Smooth muscle cell (in vitro differentiated cells): ENCODE results near the gene KRTDAP. TPM values are rescaled to one million over a fixed set of nuclear protein-coding genes. Genes with fewer than 3 reads are reported as not detected.

Source experiments
- DNase-seq: peaks from one replicate; lab custom pipeline; 2025; ENCODE audit not compliant: unreplicated experiment; lab: John Stamatoyannopoulos, UW
- H2AFZ ChIP-seq: fragments of 200-600 bp; sonication (generic); 2 replicates; pipeline ENCODE4 v1.6.0; 2016; ENCODE audit warnings: antibody characterized with exemption, low read depth, mild to moderate bottlenecking
- H3F3A ChIP-seq: fragments of 200-600 bp; sonication (generic); 2 replicates; pipeline ENCODE4 v1.6.0; 2017; ENCODE audit warnings: antibody characterized with exemption, low read depth
- H3K27ac ChIP-seq: fragments of 200-600 bp; sonication (generic); 2 replicates; pipeline ENCODE4 v1.5.1; 2016; ENCODE audit warnings: low read depth, mild to moderate bottlenecking
- H3K27me3 ChIP-seq: fragments of 200-600 bp; sonication (generic); 2 replicates; pipeline ENCODE4 v1.6.1; 2016; ENCODE audit warnings: low read depth, mild to moderate bottlenecking
- H3K36me3 ChIP-seq: fragments of 200-600 bp; sonication (generic); 2 replicates; pipeline ENCODE4 v1.5.1; 2016; ENCODE audit warnings: low read depth
- H3K4me1 ChIP-seq: fragments of 200-600 bp; sonication (generic); 2 replicates; pipeline ENCODE4 v1.5.1; 2016; ENCODE audit warnings: low read depth
- H3K4me2 ChIP-seq: fragments of 200-600 bp; sonication (generic); 2 replicates; pipeline ENCODE4 v1.6.0; 2016; ENCODE audit warnings: mild to moderate bottlenecking
- H3K4me3 ChIP-seq: fragments of 200-600 bp; sonication (generic); 2 replicates; pipeline ENCODE4 v1.5.1; 2016; ENCODE audit warnings: mild to moderate bottlenecking
- H3K79me2 ChIP-seq: fragments of 200-600 bp; sonication (generic); 2 replicates; pipeline ENCODE4 v1.6.0; 2016; ENCODE audit warnings: low read depth, mild to moderate bottlenecking
- H3K9ac ChIP-seq: fragments of 200-600 bp; sonication (generic); 2 replicates; pipeline ENCODE4 v1.6.0; 2016; ENCODE audit warnings: low read depth
- H3K9me3 ChIP-seq: fragments of 200-600 bp; sonication (generic); replicated peaks from 2 replicates; pipeline ENCODE4 v1.5.1; 2016; ENCODE audit warnings: low read depth
- H4K20me1 ChIP-seq: fragments of 200-600 bp; sonication (generic); 2 replicates; pipeline ENCODE4 v1.6.0; 2016; ENCODE audit warnings: low read depth
- WGBS: methylation state at CpG from one replicate; pipeline ENCODE4 v1.1.7; 2016; ENCODE audit warnings: low lambda C conversion rate; 5-methylcytosine and 5-hydroxymethylcytosine counted together
- polyA plus RNA-seq: library from polyadenylated mRNA; unstranded; fragments of >200 nt; fragmentation: Nextera tagmentation; extraction: Ambion mirVana; gene quantifications from 2 replicates; pipeline ENCODE4 v1.2.1, GENCODE V29; 2016
- total RNA-seq: library from RNA; depleted of rRNA; stranded (reverse); fragments of >200 nt; gene quantifications from 2 replicates; pipeline ENCODE4 v1.2.3, GENCODE V29; 2014
- TF ChIP-seq, protein P1 (sequence below): fragments of 200-600 bp; sonication (generic); IDR thresholded peaks from 2 replicates; pipeline ENCODE4 v1.5.1; 2017; ENCODE audit warnings: borderline replicate concordance, mild to moderate bottlenecking, antibody characterized with exemption; ENCODE audit not compliant: insufficient read depth, poor library complexity, severe bottlenecking

Gene KRTDAP
- total and polyA plus RNA-seq, 2 experiments from 2014 or later, result 68.3 to 298 TPM

DNA sequence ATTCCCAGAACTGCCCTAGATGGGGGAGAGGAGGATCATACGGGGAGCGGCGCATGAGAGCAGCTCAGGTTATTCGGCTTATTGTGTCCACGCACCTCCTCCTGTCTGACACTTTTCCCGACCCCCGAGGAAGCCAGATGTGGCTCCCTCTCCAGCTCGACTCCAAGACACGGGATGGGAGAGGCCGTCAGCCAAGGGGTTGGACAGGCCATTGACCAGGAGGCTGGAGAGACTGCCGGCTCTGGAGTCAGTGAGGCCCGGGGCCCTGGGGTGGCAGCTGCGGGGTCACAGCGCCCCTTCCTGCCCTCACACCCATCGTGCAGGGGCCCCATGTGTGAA, 20.3 kb upstream of the KRTDAP start:
- Histone ChIP-seq H3K79me2 (no peaks in the 10 kb centered on the region), H3K27me3 (peaks cover 8% of the 10 kb centered on the region), H3K9ac (no peak overlapping the region), H3K4me3 (peak overlapping the region; percentile 60), H3K27ac (no peak overlapping the region), H3F3A (no peaks in the 10 kb centered on the region), H3K4me2 (peak overlapping the region; percentile 85), H3K36me3 (no peaks in the 10 kb centered on the region), H2AFZ (peak overlapping the region; percentile 94), H4K20me1 (no peaks in the 10 kb centered on the region), H3K4me1 (peaks cover 7% of the 10 kb centered on the region), H3K9me3 (no peaks in the 10 kb centered on the region)
- DNase-seq, result no peak
- TF ChIP-seq, protein P1, sequence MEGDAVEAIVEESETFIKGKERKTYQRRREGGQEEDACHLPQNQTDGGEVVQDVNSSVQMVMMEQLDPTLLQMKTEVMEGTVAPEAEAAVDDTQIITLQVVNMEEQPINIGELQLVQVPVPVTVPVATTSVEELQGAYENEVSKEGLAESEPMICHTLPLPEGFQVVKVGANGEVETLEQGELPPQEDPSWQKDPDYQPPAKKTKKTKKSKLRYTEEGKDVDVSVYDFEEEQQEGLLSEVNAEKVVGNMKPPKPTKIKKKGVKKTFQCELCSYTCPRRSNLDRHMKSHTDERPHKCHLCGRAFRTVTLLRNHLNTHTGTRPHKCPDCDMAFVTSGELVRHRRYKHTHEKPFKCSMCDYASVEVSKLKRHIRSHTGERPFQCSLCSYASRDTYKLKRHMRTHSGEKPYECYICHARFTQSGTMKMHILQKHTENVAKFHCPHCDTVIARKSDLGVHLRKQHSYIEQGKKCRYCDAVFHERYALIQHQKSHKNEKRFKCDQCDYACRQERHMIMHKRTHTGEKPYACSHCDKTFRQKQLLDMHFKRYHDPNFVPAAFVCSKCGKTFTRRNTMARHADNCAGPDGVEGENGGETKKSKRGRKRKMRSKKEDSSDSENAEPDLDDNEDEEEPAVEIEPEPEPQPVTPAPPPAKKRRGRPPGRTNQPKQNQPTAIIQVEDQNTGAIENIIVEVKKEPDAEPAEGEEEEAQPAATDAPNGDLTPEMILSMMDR, result no peak
- WGBS, result 33% methylated on average over 15 of the region's 15 CpGs

DNA sequence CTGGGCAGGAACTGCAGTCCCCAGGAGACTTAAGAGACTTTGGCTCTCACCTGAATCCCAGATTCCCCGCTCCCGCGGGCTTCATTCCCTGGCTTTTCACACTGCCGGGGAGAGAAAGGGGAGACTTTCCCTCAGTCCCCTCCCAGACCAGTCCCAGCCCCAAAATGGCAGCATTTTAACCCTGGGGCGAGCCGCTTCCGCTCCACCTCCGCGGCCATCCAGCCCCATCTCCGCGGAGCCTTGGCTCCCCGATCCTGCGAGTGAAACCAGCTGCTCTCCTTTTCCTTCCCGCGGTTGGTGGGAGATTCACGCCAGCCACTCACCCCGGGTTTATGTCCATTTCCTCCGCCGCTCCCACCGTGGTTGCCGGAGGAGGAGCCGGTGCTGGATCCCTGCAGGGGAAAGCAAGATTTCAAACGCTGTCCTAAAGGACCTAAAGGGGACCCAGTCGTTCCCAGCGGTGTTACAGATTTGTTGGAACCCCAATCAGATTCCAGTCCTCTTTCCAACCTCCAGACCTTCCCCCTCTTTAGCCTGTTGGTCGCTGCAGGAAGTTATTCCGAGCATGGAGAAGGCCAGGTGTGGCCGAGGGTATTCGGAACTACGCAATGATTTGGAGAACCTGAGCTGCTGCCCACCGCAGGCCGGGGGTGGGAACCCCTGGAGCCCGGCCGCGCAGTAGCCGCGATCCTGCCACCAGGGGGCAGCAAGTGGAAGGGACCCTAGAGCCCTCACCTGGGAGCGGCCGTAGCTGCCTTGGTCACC, 19.8 kb upstream of the KRTDAP start:
- peak overlapping the region; percentile 94 for H2AFZ ChIP-seq
- H3K27me3 ChIP-seq, result peaks cover 8% of the 10 kb centered on the region
- H3F3A ChIP-seq, result no peaks in the 10 kb centered on the region
- peak overlapping the region; percentile 85 for H3K4me2 ChIP-seq
- no peaks in the 10 kb centered on the region for H3K36me3 ChIP-seq
- 2% methylated on average over 38 of the region's 39 CpGs for WGBS
- H3K9me3 ChIP-seq, result no peaks in the 10 kb centered on the region
- TF ChIP-seq, protein P1, result peak; percentile 97
- H3K4me3 ChIP-seq, result peak overlapping the region; percentile 60
- no peaks in the 10 kb centered on the region for H3K79me2 ChIP-seq
- DNase-seq, result peak; percentile 17
- no peaks in the 10 kb centered on the region for H4K20me1 ChIP-seq
- H3K9ac ChIP-seq, result no peak overlapping the region
- no peak overlapping the region for H3K27ac ChIP-seq
- peaks cover 7% of the 10 kb centered on the region for H3K4me1 ChIP-seq

DNA sequence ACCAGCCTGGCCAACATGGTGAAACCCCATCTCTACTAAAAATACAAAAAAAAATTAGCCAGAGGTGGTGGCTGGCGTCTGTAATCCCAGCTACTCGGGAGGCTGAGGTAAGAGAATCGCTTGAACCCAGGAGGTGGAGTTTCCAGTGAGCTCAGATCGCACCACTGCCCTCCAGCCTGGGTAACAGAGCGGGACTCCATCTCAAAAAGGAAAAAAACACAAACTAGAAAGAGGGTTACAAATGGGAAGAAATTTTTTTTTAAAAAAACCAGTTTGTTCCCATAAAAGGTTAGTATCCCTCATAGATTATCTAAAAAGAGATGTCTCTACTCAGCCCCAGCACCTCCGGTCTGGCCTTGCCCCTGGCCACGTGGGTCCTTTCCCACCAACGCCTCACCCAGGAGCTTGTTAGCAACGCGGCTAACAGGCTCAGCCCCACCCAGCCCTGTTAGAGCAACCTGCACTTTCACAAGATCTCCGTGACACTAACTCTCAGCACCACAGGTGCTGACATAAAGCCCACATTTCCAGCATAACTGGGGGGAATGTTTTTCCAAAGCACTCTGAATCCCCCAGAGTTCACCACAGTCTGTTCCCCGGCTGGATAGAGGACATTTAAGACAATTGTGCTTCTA, 18.9 kb upstream of the KRTDAP start:
- TF ChIP-seq, protein P1, result no peak
- no peaks in the 10 kb centered on the region for H3K36me3 ChIP-seq
- H3K4me2 ChIP-seq, result peak overlapping the region; percentile 85
- 15% methylated on average over 12 of the region's 12 CpGs for WGBS
- H3K9ac ChIP-seq, result no peak overlapping the region
- no peaks in the 10 kb centered on the region for H3F3A ChIP-seq
- H3K79me2 ChIP-seq, result no peaks in the 10 kb centered on the region
- H4K20me1 ChIP-seq, result no peaks in the 10 kb centered on the region
- no peak for DNase-seq
- peak overlapping the region; percentile 94 for H2AFZ ChIP-seq
- H3K4me1 ChIP-seq, result peaks cover 7% of the 10 kb centered on the region
- peak overlapping the region; percentile 60 for H3K4me3 ChIP-seq
- H3K27ac ChIP-seq, result no peak overlapping the region
- no peaks in the 10 kb centered on the region for H3K9me3 ChIP-seq
- peaks cover 8% of the 10 kb centered on the region for H3K27me3 ChIP-seq
